H1 (cell line): ENCODE results near the gene GABPB2.

ENCODE experiments used
- CTCF ChIP-seq, 3 experiments: IDR thresholded peaks; 1 replicate in 2 of 3; 2 replicates in 1 of 3; pipeline versions ENCODE4 v1.5.1 to v1.6.1; 2011; ENCODE audit warnings: low read length in 3 of 3, mild to moderate bottlenecking in 3 of 3, inconsistent platforms in 2 of 3, low read depth in 1 of 3, moderate library complexity in 1 of 3; ENCODE audit not compliant: insufficient read depth in 1 of 3; ENCODE audit errors: control extremely low read depth in 1 of 3
- EZH2 ChIP-seq: fragments of 200-600 bp; sonication (generic); IDR thresholded peaks from 2 replicates; pipeline ENCODE4 v1.7.1; 2012; ENCODE audit warnings: low read depth, mild to moderate bottlenecking, moderate library complexity, low read length, inconsistent platforms; ENCODE audit not compliant: severe bottlenecking

DNA sequence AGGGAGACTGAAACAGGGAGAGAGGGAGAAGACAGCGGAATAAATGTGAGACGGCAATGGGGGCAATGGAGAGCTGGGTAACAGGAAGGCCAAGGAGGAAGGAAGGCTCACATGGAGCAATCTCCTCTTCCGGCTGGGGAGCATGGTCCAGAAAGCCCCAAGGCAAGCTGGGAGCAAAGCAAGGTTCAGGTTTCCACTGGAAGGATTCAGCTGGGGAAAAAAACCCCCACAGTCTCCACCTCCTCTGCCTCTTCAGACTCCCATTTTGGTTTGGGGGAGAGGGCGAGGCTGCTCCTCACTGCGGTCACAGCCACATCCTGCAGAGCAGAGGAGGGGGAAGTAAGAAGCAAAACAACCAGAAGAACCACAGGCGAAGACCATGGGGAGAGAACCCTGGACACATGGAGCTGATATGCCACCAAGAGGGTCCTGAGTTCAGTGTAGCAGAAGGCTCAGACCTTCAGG, 86.5 kb downstream of the GABPB2 start:
- TF ChIP-seq EZH2 (no peak), CTCF (IDR thresholded peaks at IDR 0.05; ENCODE audit: control extremely low read depth in 1 of 3, insufficient read depth in 1 of 3, low read depth in 1 of 3, low read length in 3 of 3) (no peak)
